ENCODE results near the gene GPSM1. TPM values are rescaled to one million over a fixed set of nuclear protein-coding genes. Genes with fewer than 3 reads are reported as not detected.

The GPSM1 gene
- total and polyA plus RNA-seq, 4 donors: 12.6 to 41.6 (median 22.7) TPM

DNA sequence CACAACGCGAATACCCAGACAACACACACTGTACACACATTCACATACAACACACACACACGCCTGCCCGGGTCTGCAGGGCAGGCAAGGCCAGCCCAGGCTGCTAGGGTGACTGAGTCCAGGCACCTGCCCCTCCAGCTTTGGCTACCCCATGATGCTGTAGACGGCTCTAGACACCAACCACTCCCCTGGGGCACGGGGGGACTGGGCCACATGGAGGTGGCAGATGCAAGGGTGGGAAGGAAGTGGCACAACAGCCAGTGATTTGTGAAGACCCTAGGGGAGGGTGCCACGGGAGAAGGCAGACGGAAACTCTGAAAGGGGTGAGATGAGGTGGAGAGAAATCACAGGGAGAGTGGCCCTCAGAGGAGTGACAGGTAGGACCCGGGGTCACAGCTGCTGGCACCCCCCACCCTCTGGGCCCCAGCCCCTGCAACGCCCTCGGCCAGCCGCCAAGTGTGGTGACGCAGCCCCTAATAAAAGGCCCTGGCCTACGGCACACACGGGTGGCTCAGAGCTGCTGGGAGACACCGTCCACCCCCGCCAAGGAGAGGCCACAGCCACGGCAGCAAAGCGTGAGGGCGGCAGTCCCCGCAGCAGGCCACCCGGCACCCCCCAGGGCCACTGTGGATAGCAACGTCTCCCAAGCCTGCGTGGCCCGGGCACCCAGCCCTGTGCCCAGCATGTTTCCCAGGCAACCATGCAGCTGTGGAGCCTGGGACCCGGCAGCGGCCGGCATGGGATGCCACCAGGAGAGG is 16.9 kb upstream of the GPSM1 start:
- Histone ChIP-seq H3K4me1 (ENCODE audit: control insufficient read depth in 5 of 5, insufficient read depth in 5 of 5, low read length in 5 of 5) (peaks cover 0 to 5% (median 0%) of the 10 kb centered on the region in 5 donors), H3K9me3 (ENCODE audit: control insufficient read depth in 4 of 4, insufficient read depth in 3 of 4, low read length in 3 of 4) (peaks cover 0 to 10% (median 3%) of the 10 kb centered on the region in 4 donors), H3K27ac (ENCODE audit: low read depth in 1 of 2, low read length in 1 of 2) (no peak overlapping the region), H3K27me3 (ENCODE audit: control insufficient read depth in 3 of 3, insufficient read depth in 3 of 3, low read length in 2 of 3) (no peaks in the 10 kb centered on the region), H3K36me3 (ENCODE audit: control insufficient read depth in 4 of 4, insufficient read depth in 4 of 4, low read length in 4 of 4) (peaks cover 0 to 2% (median 0%) of the 10 kb centered on the region in 4 donors), H3K4me3 (no peak overlapping the region), H3K9ac (ENCODE audit: insufficient read depth in 1 of 2, low read length in 2 of 2) (no peak overlapping the region)
- DNase-seq (no peak), ATAC-seq (ENCODE audit: insufficient read depth, low FRiP score) (no peak)
- WGBS, 2 donors: 45 to 55% methylated on average over 25 to 28 of the region's 28 CpGs
- TF ChIP-seq, protein P1, sequence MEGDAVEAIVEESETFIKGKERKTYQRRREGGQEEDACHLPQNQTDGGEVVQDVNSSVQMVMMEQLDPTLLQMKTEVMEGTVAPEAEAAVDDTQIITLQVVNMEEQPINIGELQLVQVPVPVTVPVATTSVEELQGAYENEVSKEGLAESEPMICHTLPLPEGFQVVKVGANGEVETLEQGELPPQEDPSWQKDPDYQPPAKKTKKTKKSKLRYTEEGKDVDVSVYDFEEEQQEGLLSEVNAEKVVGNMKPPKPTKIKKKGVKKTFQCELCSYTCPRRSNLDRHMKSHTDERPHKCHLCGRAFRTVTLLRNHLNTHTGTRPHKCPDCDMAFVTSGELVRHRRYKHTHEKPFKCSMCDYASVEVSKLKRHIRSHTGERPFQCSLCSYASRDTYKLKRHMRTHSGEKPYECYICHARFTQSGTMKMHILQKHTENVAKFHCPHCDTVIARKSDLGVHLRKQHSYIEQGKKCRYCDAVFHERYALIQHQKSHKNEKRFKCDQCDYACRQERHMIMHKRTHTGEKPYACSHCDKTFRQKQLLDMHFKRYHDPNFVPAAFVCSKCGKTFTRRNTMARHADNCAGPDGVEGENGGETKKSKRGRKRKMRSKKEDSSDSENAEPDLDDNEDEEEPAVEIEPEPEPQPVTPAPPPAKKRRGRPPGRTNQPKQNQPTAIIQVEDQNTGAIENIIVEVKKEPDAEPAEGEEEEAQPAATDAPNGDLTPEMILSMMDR (IDR thresholded peaks at IDR 0.05; ENCODE audit: control extremely low read depth, extremely low read depth): no peak

DNA sequence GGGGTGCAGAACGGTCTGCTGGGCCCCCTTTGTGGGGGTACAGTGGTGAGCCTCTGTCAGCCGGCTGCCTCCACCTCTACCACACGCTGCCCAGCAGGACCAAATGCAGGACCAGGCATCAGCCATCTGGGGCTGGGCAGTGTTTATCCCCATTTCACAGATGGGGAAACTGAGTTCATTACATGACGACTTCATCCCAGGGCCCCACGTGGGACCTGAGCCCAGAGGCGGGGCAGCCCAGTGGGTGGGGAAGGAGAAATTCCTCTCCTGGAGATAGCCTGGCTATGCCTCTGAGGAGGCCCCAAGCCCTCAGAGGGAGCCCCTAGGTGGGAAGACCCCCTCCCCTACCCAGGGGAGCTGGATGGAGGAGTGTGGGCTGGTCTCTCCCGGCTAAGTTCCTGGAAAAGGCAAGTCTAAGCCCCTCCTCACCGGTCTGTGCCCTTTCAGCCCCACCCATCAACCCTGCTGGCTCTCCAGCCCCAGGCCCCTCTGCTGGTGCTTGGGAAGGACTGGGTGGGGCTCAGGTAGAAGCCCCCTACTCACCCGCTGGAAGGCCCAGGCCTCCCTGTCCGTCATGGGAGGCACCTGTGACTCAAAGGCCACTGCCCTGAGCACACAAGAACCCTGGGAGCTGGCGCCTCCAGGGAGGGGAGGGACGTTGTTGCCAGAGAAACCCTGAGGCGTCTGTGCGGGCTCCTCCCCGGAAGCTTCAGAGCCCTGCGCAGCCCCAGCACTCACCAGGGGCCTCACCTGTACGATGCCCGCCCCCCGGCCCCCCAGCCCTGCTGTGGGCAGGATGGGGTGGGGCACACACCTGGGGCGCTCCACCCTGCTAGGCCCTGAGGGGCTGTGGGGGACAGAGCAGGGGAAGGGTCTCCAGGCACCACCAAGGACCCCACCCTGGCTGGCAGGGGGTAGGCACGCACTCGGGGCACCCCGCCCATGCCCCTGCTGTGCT is 16.0 kb upstream of the GPSM1 start:
- Histone ChIP-seq H3K27me3 (ENCODE audit: control insufficient read depth in 3 of 3, insufficient read depth in 3 of 3, low read length in 2 of 3) (no peaks in the 10 kb centered on the region), H3K9me3 (ENCODE audit: control insufficient read depth in 4 of 4, insufficient read depth in 3 of 4, low read length in 3 of 4) (peaks cover 0 to 10% (median 3%) of the 10 kb centered on the region in 4 donors), H3K36me3 (ENCODE audit: control insufficient read depth in 4 of 4, insufficient read depth in 4 of 4, low read length in 4 of 4) (peaks cover 0 to 2% (median 0%) of the 10 kb centered on the region in 4 donors), H3K9ac (ENCODE audit: insufficient read depth in 1 of 2, low read length in 2 of 2) (no peak overlapping the region), H3K4me1 (ENCODE audit: control insufficient read depth in 5 of 5, insufficient read depth in 5 of 5, low read length in 5 of 5) (peaks cover 0 to 5% (median 0%) of the 10 kb centered on the region in 5 donors), H3K27ac (ENCODE audit: low read depth in 1 of 2, low read length in 1 of 2) (no peak overlapping the region), H3K4me3 (no peak overlapping the region)
- ATAC-seq (ENCODE audit: insufficient read depth, low FRiP score): no peak
- TF ChIP-seq, protein P1 (IDR thresholded peaks at IDR 0.05; ENCODE audit: control extremely low read depth, extremely low read depth): no peak
- WGBS, 2 donors: 48 to 53% methylated on average over 19 to 23 of the region's 23 CpGs
- DNase-seq: peak in 2 of 3 donors; percentile 61

DNA sequence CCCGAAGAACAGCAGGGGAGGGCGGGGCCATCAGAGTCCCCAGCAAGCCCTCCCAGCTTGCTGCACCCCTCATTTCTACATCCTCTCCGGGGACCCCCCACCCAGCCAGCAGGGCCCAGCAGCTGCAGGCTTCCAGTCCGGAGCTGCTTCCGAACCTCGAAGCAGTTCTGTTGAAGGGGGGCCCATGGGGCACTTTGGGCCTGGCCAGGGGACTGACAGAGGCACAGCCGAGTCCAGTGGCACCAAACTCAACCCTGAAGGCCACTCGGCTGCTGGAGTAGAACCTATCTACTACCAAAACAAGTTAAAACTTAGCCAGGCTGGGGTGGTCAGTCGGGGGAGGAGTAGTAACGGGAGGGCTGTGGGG is 15.3 kb upstream of the GPSM1 start:
- ATAC-seq (ENCODE audit: insufficient read depth, low FRiP score) (no peak), DNase-seq (no peak)
- H3K4me1 ChIP-seq (ENCODE audit: control insufficient read depth in 5 of 5, insufficient read depth in 5 of 5, low read length in 5 of 5): peaks cover 0 to 5% (median 0%) of the 10 kb centered on the region in 5 donors
- WGBS, 2 donors: 62 to 76% methylated on average over 8 to 10 of the region's 10 CpGs
- H3K9me3 ChIP-seq (ENCODE audit: control insufficient read depth in 4 of 4, insufficient read depth in 3 of 4, low read length in 3 of 4): peaks cover 0 to 10% (median 3%) of the 10 kb centered on the region in 4 donors
- no peaks in the 10 kb centered on the region for H3K27me3 ChIP-seq (ENCODE audit: control insufficient read depth in 3 of 3, insufficient read depth in 3 of 3, low read length in 2 of 3)
- no peak overlapping the region for H3K4me3 ChIP-seq
- H3K36me3 ChIP-seq (ENCODE audit: control insufficient read depth in 4 of 4, insufficient read depth in 4 of 4, low read length in 4 of 4): peaks cover 0 to 2% (median 0%) of the 10 kb centered on the region in 4 donors
- H3K9ac ChIP-seq (ENCODE audit: insufficient read depth in 1 of 2, low read length in 2 of 2): no peak overlapping the region
- TF ChIP-seq, protein P1 (IDR thresholded peaks at IDR 0.05; ENCODE audit: control extremely low read depth, extremely low read depth): no peak
- no peak overlapping the region for H3K27ac ChIP-seq (ENCODE audit: low read depth in 1 of 2, low read length in 1 of 2)
